ENCODE measurements around the gene EPHA4.
A peak's percentile ranks its signal among the peaks of the same experiment; 100 is the strongest.
"Not testable (repeated sequence)": the region's sequence is repeated elsewhere in the genome, so short reads cannot be mapped to it uniquely, and the experiment has no call there.

EPHA4 gene

GRCh38 chr2:221532641-221533040, 39.5 kb downstream of the EPHA4 start:
- DNase-seq, result no peak

GRCh38 chr2:221530653-221531037, 41.5 kb downstream of the EPHA4 start:
- DNase-seq, result no peak

- DNase-seq, result peak; percentile 35
Observed at GRCh38 chr2:221529943-221530652, 42.0 kb downstream of the EPHA4 start.

GRCh38 chr2:221529177-221529942, 42.7 kb downstream of the EPHA4 start:
- DNase-seq, result no peak

GRCh38 chr2:221527776-221528309, 44.3 kb downstream of the EPHA4 start:
- peak; percentile 38 for DNase-seq

GRCh38 chr2:221524158-221524557, 47.9 kb downstream of the EPHA4 start:
- no peak for DNase-seq

GRCh38 chr2:221521233-221521845, 50.8 kb downstream of the EPHA4 start:
- no peak for DNase-seq

- DNase-seq, result no peak
Observed at GRCh38 chr2:221518935-221519625, 53.0 kb downstream of the EPHA4 start.

- no peak for DNase-seq
Observed at GRCh38 chr2:221518201-221518934, 53.7 kb downstream of the EPHA4 start.

GRCh38 chr2:221517696-221518151, 54.4 kb downstream of the EPHA4 start:
- no peak for DNase-seq

GRCh38 chr2:221517146-221517695, 54.9 kb downstream of the EPHA4 start:
- DNase-seq, result no peak

- DNase-seq, result no peak
Observed at GRCh38 chr2:221515864-221516263, 56.2 kb downstream of the EPHA4 start.

- DNase-seq, result no peak
Observed at GRCh38 chr2:221514305-221515040, 57.6 kb downstream of the EPHA4 start.

GRCh38 chr2:221513232-221513631, 58.9 kb downstream of the EPHA4 start:
- DNase-seq, result no peak

GRCh38 chr2:221511325-221511724, 60.8 kb downstream of the EPHA4 start:
- not testable (repeated sequence) for DNase-seq

- no peak for DNase-seq
Observed at GRCh38 chr2:221506469-221506868, 65.6 kb downstream of the EPHA4 start.

- no peak for DNase-seq
Observed at GRCh38 chr2:221505605-221506004, 66.5 kb downstream of the EPHA4 start.

GRCh38 chr2:221504905-221505304, 67.2 kb downstream of the EPHA4 start:
- no peak for DNase-seq

GRCh38 chr2:221503965-221504364, 68.1 kb downstream of the EPHA4 start:
- DNase-seq, result no peak

- peak; percentile 55 for DNase-seq
Observed at GRCh38 chr2:221502270-221503010, 69.7 kb downstream of the EPHA4 start.

Data from eye (tissue), 1 donor.